Effector CD4-positive, alpha-beta T cell (primary cell): Measurements from ENCODE around the gene ZNF440.
A peak's percentile ranks its signal among the peaks of the same experiment; 100 is the strongest.
"Not testable (repeated sequence)": the region's sequence is repeated elsewhere in the genome, so short reads cannot be mapped to it uniquely, and the experiment has no call there.

Source experiments
- DNase-seq: peaks from one replicate; pipeline ENCODE4 v3.0.0-alpha.2; 2020

Gene ZNF440

DNA sequence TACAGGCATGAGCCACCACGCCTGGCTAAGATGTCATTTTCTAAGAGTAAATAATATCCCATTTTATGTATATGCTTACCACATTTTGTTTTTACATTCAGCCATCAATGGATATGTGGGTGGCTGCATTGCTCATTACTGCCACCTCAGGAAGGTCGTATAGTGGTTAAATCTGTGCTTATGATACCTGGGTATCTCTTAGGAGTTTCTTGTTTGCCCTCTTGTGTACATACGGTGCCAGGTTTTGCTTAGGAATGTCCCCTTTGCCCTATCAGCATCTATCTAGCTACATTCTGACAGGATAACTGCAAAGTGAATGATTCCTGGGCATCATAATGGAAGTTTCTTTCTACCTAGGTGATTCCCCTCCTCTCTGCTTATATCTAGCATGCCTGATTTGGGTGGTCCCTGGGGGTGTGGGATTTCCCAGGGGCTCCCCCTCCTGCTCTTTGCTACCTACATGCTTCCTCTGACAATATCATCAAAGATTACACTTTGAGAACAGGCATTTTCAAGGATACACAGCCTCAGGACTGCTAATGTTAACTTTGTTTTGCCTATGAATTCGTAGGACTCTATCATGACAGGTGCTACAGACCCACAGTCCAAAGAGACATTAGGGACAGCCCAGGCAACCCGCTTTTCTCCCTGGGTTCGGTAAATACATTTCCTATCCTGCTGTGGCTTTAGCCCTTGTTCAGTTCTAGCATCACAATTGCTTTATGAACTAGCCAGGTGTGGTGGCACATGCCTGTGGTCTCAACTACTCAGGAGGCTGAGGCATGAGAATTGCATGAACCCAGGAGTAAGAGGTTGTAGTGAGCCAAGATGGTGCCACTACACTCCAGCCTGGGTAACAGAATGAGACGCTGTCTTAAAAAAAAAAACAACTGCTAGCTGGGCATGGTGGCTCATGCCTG lies 15.1 kb downstream of the ZNF440 start:
- DNase-seq, result not testable (repeated sequence)

DNA sequence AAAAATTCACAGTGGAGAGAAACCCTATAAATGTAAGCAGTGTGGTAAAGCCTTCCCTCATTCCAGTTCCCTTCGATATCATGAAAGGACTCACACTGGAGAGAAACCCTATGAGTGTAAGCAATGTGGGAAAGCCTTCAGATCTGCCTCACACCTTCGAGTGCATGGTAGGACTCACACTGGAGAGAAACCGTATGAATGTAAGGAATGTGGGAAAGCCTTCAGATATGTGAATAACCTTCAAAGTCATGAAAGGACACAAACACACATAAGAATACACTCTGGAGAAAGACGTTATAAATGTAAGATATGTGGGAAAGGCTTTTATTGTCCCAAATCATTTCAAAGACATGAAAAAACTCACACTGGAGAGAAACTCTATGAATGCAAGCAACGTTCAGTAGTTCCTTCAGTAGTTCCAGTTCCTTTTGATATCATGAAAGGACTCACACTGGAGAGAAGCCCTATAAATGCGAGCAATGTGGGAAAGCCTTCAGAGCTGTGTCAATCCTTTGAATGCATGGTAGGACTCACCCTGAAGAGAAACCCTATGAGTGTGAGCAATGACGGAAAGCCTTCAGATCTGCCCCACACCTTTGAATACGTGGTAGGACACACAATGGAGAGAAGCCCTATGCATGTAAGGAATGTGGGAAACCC lies 18.3 kb downstream of the ZNF440 start:
- no peak for DNase-seq

DNA sequence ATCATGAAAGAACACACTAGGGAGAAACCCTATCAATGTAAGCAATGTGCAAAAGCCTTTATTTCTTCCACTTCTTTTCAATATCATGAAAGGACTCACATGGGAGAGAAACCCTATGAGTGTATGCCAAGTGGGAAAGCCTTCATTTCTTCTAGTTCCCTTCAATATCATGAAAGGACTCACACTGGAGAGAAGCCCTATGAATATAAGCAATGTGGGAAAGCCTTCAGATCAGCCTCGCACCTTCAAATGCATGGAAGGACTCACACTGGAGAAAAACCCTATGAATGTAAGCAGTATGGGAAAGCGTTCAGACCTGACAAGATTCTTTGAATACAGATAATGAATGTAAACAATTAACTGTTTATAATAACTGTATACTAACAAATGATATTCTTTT lies 19.5 kb downstream of the ZNF440 start:
- no peak for DNase-seq

DNA sequence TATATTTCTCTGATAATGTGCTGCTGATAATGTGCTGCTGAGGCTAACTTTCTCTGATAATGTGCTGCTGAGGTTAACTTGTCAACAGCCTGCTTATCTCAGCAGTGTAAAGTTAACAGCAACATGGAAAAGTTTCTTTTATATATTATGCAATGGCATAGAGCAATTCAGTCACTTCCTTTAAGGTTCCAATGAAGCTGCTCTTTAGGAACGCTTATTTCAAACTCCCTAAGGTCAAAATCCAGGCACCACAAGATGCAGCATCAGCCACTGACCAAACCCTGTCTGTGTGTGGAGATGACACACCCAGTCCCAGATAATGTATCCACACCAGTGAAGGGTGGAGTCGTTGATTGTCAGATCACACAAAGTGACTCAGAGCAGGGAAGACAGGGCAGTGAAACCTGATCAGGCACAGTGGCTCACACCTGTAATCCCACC lies 21.6 kb downstream of the ZNF440 start:
- DNase-seq, result not testable (repeated sequence)

DNA sequence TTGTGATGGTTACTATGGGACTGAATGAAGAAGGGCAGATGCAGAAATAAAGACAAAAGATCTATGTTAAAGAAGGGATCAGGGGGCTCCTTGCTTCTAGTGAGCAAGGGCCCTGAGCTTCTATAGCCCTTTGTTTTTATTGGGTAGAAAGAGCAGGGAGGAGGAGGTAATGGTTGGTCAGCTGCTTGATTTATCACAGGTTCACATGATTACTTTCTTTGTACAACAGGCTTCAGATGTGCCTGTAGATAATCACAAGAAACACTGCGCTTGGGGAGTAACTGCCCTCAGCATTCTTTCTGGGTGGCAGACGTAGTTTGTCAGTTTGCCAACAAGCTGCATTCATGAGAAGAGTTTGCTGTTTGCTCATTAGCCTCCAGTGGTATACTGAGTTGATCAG lies 29.6 kb downstream of the ZNF440 start:
- no peak for DNase-seq

DNA sequence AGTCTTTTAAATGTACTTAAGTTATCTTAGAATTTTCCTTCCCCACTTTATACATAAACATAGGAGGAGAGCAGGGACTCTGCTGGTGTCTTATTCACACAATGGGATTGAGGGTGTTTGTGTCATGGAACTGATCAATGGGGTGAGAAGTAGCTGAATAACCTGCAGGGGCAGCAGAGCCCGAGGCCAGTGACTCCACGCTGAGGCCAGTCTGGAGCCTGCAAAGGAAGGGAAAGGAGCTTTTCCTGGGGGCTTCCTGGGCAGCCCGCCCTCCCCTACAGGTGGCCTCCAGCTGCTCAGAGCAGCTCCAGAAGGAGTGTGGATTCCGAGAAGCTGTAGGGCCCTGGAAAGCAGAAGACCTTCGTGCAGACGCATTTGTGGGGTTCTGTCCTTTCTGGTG lies 33.5 kb downstream of the ZNF440 start:
- DNase-seq, result not testable (repeated sequence)

DNA sequence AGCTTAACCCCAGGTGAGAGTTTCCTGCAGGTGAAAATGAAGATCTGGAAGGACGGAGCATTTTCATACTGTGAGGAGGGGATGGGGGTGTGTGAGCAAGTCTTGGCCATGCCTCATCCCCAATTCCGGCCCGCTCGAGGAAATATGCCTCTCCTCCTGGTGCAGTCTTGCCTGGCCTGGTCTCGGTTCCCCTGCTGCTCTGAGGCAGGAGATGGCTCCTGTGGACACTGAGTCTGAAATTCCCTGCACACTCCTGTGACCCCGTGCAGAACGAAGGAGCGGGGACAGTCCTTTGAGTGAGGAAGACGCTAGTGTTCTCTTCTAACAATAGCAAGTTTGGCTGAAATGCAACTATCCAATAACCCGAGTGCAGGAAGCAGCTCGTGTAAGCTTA lies 34.1 kb downstream of the ZNF440 start:
- DNase-seq, result no peak

DNA sequence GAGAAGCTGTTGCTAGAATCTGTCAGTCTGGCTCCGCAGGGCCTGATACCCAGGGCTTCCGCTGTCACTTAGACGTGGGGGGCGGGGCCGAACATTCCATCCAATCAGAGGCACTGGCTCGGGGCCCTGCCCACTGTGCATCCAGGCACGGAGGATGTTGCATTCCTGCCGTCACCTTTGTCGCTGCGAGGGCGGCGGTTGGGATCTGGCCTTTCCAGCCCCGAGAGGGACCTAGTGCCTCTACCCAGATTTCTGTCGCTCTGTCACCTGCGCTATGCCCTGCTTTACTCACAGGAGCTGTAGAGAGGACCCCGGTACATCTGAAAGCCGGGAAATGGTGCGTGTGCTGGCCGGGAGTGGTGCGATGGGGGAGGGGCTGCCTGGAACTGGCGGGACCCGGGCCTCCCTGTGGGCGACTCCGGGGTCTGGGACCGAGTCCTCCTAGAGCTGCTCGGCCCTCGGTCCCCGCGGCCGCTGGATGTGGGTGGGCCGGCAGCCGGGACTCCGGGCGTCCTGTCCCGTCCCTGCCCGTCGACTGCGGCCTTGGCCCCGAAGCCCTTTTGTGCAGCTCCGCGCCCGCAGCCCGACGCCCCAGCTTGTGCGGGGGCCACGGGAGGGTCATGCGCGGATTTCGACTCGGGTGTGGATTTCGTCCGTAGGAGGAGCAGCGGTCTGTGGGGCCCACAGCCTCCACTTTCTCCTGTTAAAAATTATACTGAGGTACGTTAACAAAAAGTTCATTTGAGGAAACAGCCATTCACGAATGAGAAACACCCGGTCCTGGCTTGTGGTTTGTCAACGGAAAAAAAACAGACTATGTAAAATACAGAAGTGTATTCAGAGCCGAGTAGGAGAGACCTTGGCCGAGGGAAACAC lies 34.8 kb downstream of the ZNF440 start, which contains the start of gene ZNF439:
TSS of gene ZNF439 (plus strand) at position 133 of the 876 bp plus-strand sequence. CDS start at position 275, 142 bp downstream.
- DNase-seq, result peak; percentile 78

DNA sequence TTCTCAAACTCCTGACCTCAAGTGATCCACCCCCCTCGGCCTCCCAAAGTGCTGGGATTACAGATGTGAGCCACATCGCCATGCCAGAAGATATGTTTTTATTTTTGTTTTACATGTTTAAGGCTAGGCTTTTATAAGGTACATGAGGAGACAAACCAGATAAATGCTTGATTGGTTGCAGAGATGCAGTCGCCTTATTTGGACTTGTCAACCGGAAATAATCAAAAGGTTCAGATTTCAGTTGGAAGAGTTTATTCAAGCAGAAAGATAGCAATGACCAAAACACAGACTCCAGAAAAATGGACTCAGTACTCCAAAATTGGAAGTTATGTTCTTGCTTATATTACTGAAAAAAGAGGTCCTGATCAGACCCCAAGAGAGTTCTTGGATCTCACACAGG lies 36.2 kb downstream of the ZNF440 start:
- not testable (repeated sequence) for DNase-seq

DNA sequence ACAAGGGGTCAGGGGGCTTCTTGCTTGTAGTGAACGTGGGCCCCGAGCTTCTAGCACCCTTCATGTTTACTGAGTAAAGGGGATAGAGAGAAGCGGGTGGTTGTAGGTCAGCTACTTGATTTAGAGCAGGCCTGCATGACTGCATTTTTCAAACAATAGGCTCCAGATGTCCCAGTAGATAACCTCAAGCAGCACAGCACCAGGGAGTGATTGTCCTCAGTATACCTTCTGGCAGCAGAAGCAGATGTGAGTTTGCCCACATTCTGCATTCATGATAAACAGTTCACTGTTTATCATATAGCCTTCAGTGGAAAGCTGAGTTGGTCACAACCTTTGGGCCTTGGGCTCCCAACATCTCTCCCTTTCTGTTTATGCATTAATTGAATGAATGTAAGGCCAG lies 39.3 kb downstream of the ZNF440 start:
- DNase-seq, result no peak

DNA sequence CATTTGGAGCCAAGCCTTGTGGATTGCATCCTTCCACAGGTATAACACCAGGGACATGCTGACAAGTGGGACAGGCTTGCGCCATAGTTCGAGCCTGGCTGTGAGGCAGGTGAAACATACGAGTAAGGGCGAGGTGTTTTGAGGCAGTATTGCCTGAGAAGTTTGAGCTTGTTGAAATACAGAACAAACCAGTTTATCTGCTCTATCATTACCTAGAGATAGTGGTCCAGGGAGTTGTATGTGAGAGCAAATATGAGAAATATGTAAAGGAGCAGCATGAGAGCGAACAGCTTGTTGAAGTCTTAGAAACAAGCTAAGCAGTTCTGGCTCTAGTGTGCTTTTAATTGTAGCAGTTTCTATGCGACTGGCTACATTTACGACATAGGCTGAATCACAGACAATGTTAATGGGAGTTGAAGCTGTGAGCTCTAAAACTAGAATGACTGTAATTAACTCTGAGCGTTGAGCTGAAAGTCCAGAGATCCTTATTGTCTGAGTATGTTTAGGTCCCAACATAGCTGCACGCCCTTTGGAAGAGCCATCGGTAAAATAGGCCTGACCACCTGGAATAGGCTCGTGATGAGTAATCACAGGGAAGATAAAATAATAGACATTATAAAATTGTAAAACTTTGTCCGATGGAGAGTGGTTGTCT lies 42.6 kb downstream of the ZNF440 start:
- no peak for DNase-seq

DNA sequence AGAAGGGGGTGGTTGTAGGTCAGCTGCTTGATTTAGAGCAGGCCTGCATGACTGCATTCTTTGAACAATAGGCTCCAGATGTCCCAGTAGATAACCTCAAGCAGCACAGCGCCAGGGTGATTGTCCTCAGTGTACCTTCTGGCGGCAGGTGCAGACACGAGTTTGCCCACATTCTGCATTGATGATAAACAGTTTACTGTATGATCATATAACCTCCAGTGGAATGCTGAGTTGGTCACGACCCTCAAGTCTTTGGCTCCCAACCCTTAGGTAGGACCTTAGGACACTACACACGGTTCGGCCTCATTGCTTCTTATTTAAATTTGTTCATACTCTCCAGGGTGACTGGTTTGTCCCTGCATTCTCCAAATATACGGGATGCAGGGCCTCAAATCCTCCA lies 46.6 kb downstream of the ZNF440 start:
- no peak for DNase-seq

DNA sequence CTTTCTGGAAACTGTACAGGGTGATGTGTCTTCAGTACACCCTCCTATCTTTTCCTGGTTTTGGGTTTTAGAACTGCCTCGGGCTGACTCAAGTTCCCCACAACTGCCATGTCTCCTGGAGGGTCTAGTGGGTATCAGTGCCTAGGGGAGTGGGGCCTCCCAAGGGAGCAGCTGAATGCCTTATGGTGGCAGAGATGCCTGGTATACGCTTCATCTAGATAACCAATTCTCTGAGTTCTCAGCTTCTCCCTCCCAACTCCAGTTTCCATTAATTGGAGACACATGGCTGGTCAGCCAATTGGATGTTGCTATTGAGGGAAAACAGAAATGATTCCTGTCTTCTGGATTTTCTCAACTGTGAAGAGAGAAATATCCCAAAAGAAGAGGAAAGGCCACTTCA lies 47.2 kb downstream of the ZNF440 start:
- DNase-seq, result no peak

DNA sequence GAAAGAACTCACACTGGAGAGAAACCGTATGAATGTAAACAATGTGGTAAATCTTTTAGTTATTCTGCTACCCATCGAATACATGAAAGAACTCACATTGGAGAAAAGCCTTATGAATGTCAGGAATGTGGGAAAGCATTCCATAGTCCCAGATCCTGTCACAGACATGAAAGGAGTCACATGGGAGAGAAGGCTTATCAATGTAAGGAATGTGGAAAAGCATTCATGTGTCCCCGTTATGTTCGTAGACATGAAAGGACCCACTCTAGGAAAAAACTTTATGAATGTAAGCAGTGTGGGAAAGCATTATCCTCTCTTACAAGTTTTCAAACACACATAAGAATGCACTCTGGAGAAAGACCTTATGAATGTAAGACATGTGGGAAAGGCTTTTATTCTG lies 53.7 kb downstream of the ZNF440 start:
- DNase-seq, result not testable (repeated sequence)

DNA sequence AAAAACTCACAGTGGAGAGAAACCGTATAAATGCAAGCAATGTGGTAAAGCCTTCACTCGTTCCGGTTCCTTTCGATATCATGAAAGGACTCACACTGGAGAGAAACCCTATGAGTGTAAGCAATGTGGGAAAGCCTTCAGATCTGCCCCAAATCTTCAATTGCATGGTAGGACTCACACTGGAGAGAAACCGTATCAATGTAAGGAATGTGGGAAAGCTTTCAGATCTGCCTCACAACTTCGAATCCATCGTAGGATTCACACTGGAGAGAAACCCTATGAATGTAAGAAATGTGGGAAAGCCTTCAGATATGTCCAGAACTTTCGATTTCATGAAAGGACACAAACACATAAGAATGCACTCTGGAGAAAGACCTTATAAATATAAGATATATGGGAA lies 54.1 kb downstream of the ZNF440 start:
- DNase-seq, result no peak

DNA sequence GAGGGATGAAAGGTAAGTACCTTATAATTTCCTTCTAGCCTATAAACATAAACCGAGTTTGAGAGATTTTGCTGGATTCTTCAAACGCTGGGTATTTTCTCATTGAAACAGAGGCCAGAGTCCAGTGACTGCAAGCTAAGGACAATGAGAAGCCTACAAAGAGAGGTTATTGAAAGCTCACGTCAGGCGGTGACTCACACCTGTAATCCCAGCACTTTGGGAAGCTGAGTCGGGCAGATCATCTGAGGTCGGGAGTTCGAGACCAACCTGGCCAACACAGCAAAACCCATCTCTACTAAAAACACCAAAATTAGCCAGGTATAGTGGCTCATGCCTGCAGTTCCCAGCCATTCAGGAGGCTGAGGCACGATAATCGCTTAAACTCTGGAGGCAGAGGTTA lies 58.6 kb downstream of the ZNF440 start:
- DNase-seq, result no peak

DNA sequence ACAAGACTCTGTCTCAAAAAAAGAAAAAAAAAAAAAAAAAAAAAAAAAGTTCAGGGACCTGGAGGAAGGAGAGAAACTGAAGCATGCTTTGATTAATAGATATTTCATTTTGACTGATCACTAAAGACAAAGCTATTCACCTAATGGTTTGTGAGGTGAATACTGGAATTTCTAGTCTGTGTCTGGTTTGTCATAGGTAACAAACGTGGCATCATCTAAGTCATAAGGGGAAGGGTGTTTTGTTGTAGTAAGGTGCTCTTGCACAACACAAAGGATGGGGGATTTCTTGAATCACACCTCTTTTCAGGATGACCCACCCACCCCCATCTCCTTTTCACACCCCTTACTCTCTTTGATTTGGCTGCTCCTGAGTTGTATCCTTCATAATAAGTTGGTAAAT lies 59.7 kb downstream of the ZNF440 start:
- DNase-seq, result no peak

DNA sequence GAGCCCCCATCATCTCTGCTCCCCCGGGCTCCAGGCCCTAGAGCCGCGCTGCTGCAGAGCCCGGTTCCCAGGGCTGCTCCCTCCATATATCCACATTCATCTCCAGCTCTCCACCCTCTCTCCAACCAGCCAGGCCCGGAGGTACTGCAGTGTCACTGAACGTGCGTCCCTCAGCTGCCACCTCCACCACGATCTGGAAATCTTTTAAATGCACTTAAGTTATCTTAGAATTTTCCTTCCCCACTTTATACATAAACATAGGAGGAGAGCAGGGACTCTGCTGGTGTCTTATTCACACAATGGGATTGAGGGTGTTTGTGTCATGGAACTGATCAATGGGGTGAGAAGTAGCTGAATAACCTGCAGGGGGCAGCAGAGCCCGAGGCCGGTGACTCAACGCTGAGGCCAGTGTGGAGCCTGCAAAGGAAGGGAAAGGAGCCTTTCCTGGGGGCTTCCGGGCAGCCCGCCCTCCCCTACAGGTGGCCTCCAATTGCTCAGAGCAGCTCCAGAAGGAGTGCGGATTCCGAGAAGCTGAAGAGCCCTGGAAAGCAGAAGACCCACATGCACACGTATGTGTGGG lies 65.7 kb downstream of the ZNF440 start:
- peak; percentile 10 for DNase-seq

DNA sequence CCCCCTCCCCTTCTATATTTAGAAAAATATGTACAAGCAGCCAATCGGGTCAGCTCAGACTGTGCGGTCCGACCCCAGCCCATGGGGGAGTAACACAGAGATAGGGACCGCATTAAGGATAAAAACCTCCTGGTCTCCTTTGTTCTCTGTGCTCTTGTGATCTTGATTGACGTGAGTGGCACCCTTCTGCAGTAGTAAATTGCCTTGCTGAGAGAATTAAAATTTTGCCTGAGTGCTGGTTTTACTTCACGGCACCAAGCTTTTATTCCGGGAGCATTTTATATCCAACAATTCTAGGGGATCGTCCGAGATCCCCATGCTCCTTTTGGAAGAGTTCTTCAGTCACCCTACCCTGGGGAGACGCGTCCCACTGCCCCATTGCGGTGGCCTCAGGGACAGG lies 66.5 kb downstream of the ZNF440 start:
- DNase-seq, result no peak

DNA sequence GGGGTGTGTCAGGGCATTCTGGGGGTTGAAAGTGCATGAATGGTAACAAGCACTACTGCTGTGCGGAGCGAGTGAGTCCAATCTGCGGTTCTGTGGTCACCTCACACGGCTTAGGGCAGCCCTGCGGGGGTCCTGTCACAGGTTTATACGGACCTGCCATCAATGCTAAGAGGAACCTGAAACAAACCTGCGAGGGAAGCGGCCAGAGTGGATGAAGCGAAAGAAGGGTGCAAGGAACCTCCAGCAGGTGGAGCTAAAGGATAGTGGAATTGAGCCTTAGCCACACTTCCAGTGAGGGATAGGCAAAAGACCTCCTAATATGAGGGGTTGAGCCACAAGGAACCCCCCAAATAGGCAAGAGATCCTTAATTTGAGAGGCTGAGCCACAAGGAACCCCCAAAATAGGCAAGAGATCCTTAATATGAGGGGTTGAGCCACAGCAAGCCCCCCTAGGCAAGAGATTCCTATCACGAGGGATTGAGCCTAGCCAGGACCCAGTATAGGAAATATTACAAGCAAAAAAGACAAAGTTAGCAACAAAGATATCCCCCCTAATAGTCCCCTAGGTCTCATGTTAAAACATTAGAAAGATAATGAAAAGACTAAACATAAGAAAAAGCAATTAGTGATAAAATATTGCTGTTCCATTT lies 67.2 kb downstream of the ZNF440 start:
- DNase-seq, result peak; percentile 47

DNA sequence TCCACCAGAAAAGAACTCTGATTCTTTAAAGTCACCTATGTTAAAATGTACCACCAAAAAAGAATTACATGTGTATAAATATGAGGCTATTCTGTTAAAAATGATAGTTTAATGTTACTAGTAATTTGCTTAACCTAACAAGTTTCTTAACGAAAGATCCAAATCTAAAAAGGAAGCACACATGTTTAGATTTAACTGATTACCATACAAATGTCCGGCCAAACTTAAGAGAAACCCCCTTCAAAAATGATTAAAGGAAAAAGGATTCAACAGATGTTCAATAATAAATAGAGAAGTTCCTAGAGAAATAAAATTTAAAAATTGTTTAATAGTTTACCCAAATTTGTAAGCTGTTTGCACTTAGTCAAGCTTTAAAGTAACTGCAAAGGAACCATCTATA lies 68.5 kb downstream of the ZNF440 start:
- DNase-seq, result no peak
